Measurements from ENCODE around the gene GRM1.

The GRM1 gene

DNA sequence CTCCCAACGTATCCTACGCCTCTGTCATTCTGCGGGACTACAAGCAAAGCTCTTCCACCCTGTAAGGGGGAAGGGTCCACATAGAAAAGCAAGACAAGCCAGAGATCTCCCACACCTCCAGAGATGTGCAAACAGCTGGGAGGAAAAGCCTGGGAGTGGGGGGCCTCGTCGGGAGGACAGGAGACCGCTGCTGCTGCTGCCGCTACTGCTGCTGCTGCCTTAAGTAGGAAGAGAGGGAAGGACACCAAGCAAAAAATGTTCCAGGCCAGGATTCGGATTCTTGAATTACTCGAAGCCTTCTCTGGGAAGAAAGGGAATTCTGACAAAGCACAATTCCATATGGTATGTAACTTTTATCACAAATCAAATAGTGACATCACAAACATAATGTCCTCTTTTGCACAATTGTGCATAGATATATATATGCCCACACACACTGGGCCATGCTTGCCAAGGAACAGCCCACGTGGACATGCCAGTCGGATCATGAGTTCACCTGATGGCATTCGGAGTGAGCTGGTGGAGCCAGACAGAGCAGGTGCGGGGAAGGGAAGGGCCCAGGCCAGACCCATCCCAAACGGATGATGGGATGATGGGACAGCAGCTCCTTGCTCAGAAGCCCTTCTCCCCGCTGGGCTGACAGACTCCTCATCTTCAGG is 406.0 kb downstream of the GRM1 start:
- in situ Hi-C loops (cut with MboI; ENCODE audit: low sequenced_read_pairs) = no loop called here

DNA sequence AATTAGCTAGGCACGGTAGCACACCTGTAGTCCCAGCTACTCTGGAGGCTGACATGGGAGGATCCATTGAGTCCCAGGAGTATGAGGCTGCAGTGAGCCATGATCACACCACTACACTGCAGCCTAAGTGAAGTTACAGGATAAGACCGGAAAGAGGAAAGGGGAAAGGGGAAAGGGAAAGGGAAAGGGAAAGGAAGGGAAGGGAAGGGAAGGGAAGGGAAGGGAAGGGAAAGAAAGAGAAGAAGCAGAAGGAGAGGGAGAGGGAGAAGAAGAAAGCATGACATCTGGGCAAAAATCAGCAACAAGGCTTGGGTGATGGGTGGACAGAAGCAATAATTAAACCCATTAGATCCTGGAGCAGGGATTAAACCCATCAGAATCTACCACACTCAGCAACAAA is 413.0 kb downstream of the GRM1 start:
- in situ Hi-C loops (cut with MboI; ENCODE audit: low sequenced_read_pairs) = no loop called here

- in situ Hi-C loops (cut with MboI; ENCODE audit: low sequenced_read_pairs) = no loop called here
Observed at GRCh38 chr6:146444189-146444588, 415.3 kb downstream of the GRM1 start.

DNA sequence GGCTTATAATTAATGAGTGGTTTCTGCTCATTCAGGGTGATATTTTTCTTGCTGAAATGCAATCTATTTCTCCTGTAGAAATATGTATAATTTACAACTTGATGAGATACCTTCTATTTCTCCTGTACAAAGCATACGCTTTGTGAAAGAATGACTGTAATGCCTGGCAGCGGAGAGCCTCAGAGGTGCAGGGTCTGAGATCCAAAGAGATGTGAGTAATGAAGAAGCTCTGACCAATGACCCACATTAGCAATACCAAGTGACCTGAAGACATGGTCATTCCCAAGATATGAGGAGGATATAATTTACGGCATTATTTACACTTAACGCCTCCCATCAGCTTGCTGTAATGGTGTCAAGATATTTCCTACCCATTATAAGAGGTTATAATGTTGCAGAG is 416.4 kb downstream of the GRM1 start:
- in situ Hi-C loops (cut with MboI; ENCODE audit: low sequenced_read_pairs) = no loop called here

- in situ Hi-C loops (cut with MboI; ENCODE audit: low sequenced_read_pairs) = no loop called here
Observed at GRCh38 chr6:146456886-146457285, 428.0 kb downstream of the GRM1 start.

- in situ Hi-C loops (cut with MboI; ENCODE audit: low sequenced_read_pairs) = no loop called here
Observed at GRCh38 chr6:146460941-146461340, 432.1 kb downstream of the GRM1 start.

- in situ Hi-C loops (cut with MboI; ENCODE audit: low sequenced_read_pairs) = no loop called here
Observed at GRCh38 chr6:146470091-146470770, 441.4 kb downstream of the GRM1 start.

- in situ Hi-C loops (cut with MboI; ENCODE audit: low sequenced_read_pairs) = no loop called here
Observed at GRCh38 chr6:146472918-146473317, 444.1 kb downstream of the GRM1 start.

DNA sequence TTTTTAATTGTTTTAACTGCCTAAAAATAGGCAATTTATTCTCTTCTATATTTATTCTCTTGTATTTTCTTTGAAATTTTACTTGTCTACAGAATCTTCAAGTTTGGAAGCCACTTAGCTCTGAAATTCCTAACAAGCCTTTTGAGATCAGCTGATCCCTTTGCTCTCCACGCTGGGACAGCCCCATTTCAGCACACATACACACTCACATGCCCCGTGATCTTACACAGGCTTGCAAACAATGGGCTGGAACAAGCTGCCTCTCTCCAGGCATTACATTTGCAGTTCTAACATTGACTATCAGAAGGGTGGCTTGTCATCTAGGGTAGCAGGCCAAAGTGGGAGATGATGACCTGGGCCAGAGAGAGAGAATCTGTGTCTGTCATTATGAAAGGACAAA is 452.7 kb downstream of the GRM1 start:
- in situ Hi-C loops (cut with MboI; ENCODE audit: low sequenced_read_pairs) = no loop called here

GRCh38 chr6:146484411-146484810 is 455.5 kb downstream of the GRM1 start:
- in situ Hi-C loops (cut with MboI; ENCODE audit: low sequenced_read_pairs) = no loop called here
